H1 (cell line): ENCODE data around the gene SPSB1.

Source experiments
- BRCA1 ChIP-seq: IDR thresholded peaks from 2 replicates; pipeline ENCODE4 v1.6.1; 2012; ENCODE audit warnings: low read depth, low read length, improper control_type of control experiment
- CHD1 ChIP-seq: IDR thresholded peaks from 2 replicates; pipeline ENCODE4 v1.6.1; 2012; ENCODE audit warnings: low read depth, low read length, improper control_type of control experiment
- CTCF ChIP-seq, 3 experiments: IDR thresholded peaks; 1 replicate in 2 of 3; 2 replicates in 1 of 3; pipeline versions ENCODE4 v1.5.1 to v1.6.1; 2011; ENCODE audit warnings: low read length in 3 of 3, mild to moderate bottlenecking in 3 of 3, inconsistent platforms in 2 of 3, low read depth in 1 of 3, moderate library complexity in 1 of 3; ENCODE audit not compliant: insufficient read depth in 1 of 3; ENCODE audit errors: control extremely low read depth in 1 of 3
- EZH2 ChIP-seq: fragments of 200-600 bp; sonication (generic); IDR thresholded peaks from 2 replicates; pipeline ENCODE4 v1.7.1; 2012; ENCODE audit warnings: low read depth, mild to moderate bottlenecking, moderate library complexity, low read length, inconsistent platforms; ENCODE audit not compliant: severe bottlenecking
- PHF8 ChIP-seq: fragments of 200-600 bp; sonication (generic); conservative IDR thresholded peaks from 2 replicates; pipeline ENCODE4 v1.7.1; 2012; ENCODE audit warnings: low read depth, mild to moderate bottlenecking, inconsistent platforms, low read length, moderate library complexity
- POLR2A ChIP-seq, 2 experiments: IDR thresholded peaks; 1 replicate in 1 of 2; 2 replicates in 1 of 2; pipeline ENCODE4 v1.6.1; 2011; ENCODE audit warnings: low read depth in 2 of 2, low read length in 2 of 2, mild to moderate bottlenecking in 2 of 2; ENCODE audit errors: control extremely low read depth in 1 of 2

- TF ChIP-seq PHF8 (no peak), POLR2A (IDR thresholded peaks at IDR 0.05; ENCODE audit: control extremely low read depth in 1 of 2, low read depth in 2 of 2, low read length in 2 of 2) (no peak), BRCA1 (no peak), CTCF (IDR thresholded peaks at IDR 0.05; ENCODE audit: control extremely low read depth in 1 of 3, insufficient read depth in 1 of 3, low read depth in 1 of 3, low read length in 3 of 3) (no peak), EZH2 (no peak), CHD1 (no peak)
These were observed 10.1 kb upstream of the SPSB1 start for GRCh38 chr1:9282696-9282955.
